ENCODE measurements around the gene SLC37A4. TPM values are rescaled to one million over a fixed set of nuclear protein-coding genes. Genes with fewer than 3 reads are reported as not detected.

Gene SLC37A4
- polyA plus RNA-seq, 1 of the 3 experiments (the other 2 are of a cell fraction), result 21.8 TPM

GRCh38 chr11:119023741-119024140 lies 6.9 kb downstream of the SLC37A4 start:
- Histone ChIP-seq H3K4me1 (ENCODE audit: control insufficient read depth in 1 of 2, insufficient read depth in 2 of 2, low read depth in 1 of 2, low read length in 1 of 2) (peaks cover 6 to 16% of the 10 kb centered on the region in 2 experiments), H3K79me2 (ENCODE audit: insufficient read depth) (peaks cover 40% of the 10 kb centered on the region), H3K27me3 (ENCODE audit: insufficient read depth) (no peaks in the 10 kb centered on the region), H2AFZ (ENCODE audit: low read depth) (no peak overlapping the region), H3K4me3 (ENCODE audit: low read depth in 2 of 2, low read length in 1 of 2) (no peak overlapping the region), H3K27ac (ENCODE audit: low read depth in 2 of 2, low read length in 1 of 2) (peak overlapping the region in 1 of 2 experiments; percentile 27; a peak in 1 of 4 replicates), H3K9me2 (no peaks in the 10 kb centered on the region), H3K9ac (no peak overlapping the region), H3K9me3 (no peaks in the 10 kb centered on the region), H3K36me3 (replicated peaks in 1 of 2; ENCODE audit: control insufficient read depth in 1 of 2, insufficient read depth in 2 of 2, low read length in 1 of 2) (peaks cover 24 to 42% of the 10 kb centered on the region in 2 experiments), H3F3A (replicated peaks; ENCODE audit: insufficient read depth) (peaks cover 12% of the 10 kb centered on the region), H3K4me2 (no peak overlapping the region), H4K20me1 (ENCODE audit: insufficient read depth) (peaks cover 6% of the 10 kb centered on the region; the same call in 1 of the 2 replicates)
- TF ChIP-seq EZH2phosphoT487 (IDR thresholded peaks at IDR 0.05; ENCODE audit: borderline replicate concordance, low read depth) (no peak), MAX (IDR thresholded peaks at IDR 0.05; ENCODE audit: low read depth) (no peak), TCF12 (IDR thresholded peaks at IDR 0.05) (no peak), TEAD4 (IDR thresholded peaks at IDR 0.05; ENCODE audit: borderline replicate concordance, insufficient read depth) (no peak), SMC3 (IDR thresholded peaks at IDR 0.05; ENCODE audit: low read depth, low read length) (no peak), MXI1 (IDR thresholded peaks at IDR 0.05; ENCODE audit: low read depth, low read length) (no peak), POLR2AphosphoS5 (IDR thresholded peaks at IDR 0.05; ENCODE audit: low read depth, low read length) (no peak; the same call in 1 of the 2 replicates), NFIC (IDR thresholded peaks at IDR 0.05; ENCODE audit: borderline replicate concordance) (no peak)
- DNase-seq, result no peak
- CTCF ChIA-PET, result interaction anchor here (1.3 to 2.0 kb wide), 3 partner anchors 8 to 113 kb away, joined by 3 to 6 read pairs (median 4); no protein-coding TSS in a partner anchor
- POLR2A ChIA-PET, result interaction anchor here (0.6 kb wide), 1 partner anchor 645 kb away, joined by 3 read pairs; no protein-coding TSS in a partner anchor

- TF ChIP-seq RCOR1 (IDR thresholded peaks at IDR 0.05; ENCODE audit: low read length) (no peak), SMC3 (IDR thresholded peaks at IDR 0.05; ENCODE audit: low read depth, low read length) (no peak), EP300 (IDR thresholded peaks at IDR 0.05; ENCODE audit: borderline replicate concordance in 1 of 2, low read depth in 1 of 2, low read length in 1 of 2) (no peak), EZH2phosphoT487 (IDR thresholded peaks at IDR 0.05; ENCODE audit: borderline replicate concordance, low read depth) (no peak)
- H3K79me2 ChIP-seq (ENCODE audit: insufficient read depth), result peaks cover 56% of the 10 kb centered on the region
- no peaks in the 10 kb centered on the region for H3K27me3 ChIP-seq (ENCODE audit: insufficient read depth)
- H3K4me3 ChIP-seq (ENCODE audit: low read depth in 2 of 2, low read length in 1 of 2), result no peak overlapping the region
- H2AFZ ChIP-seq (ENCODE audit: low read depth), result no peak overlapping the region
- ChIA-PET POLR2A (no interaction called here), CTCF (interaction anchor here (1.1 to 4.2 kb wide), 2 partner anchors 8 to 92 kb away, joined by 3 to 16 read pairs; partner anchors contain the start of gene SLC37A4)
- H3K9ac ChIP-seq, result no peak overlapping the region
- WGBS (ENCODE audit: low lambda C conversion rate), result 95% methylated on average over 5 of the region's 5 CpGs
- no peaks in the 10 kb centered on the region for H3K9me2 ChIP-seq
- no peak overlapping the region for H3K27ac ChIP-seq (ENCODE audit: low read depth in 2 of 2, low read length in 1 of 2)
- no peaks in the 10 kb centered on the region for H3K9me3 ChIP-seq
- DNase-seq, result no peak
- H3K4me2 ChIP-seq, result no peak overlapping the region
- peaks cover 6% of the 10 kb centered on the region; the same call in 1 of the 2 replicates for H4K20me1 ChIP-seq (ENCODE audit: insufficient read depth)
- H3K36me3 ChIP-seq (replicated peaks in 1 of 2; ENCODE audit: control insufficient read depth in 1 of 2, insufficient read depth in 2 of 2, low read length in 1 of 2), result peaks cover 32 to 44% of the 10 kb centered on the region in 2 experiments
- H3K4me1 ChIP-seq (ENCODE audit: control insufficient read depth in 1 of 2, insufficient read depth in 2 of 2, low read depth in 1 of 2, low read length in 1 of 2), result peaks cover 8 to 21% of the 10 kb centered on the region in 2 experiments
- peaks cover 18% of the 10 kb centered on the region for H3F3A ChIP-seq (replicated peaks; ENCODE audit: insufficient read depth)
These were observed 9.0 kb downstream of the SLC37A4 start for GRCh38 chr11:119021631-119022030.

- Histone ChIP-seq H4K20me1 (ENCODE audit: insufficient read depth) (peaks cover 16% of the 10 kb centered on the region), H3K27me3 (ENCODE audit: insufficient read depth) (no peaks in the 10 kb centered on the region), H2AFZ (ENCODE audit: low read depth) (no peak overlapping the region), H3K79me2 (ENCODE audit: insufficient read depth) (peaks cover 72% of the 10 kb centered on the region), H3K9ac (peak overlapping the region; percentile 95; the same call in 1 of the 2 replicates), H3F3A (replicated peaks; ENCODE audit: insufficient read depth) (peaks cover 32% of the 10 kb centered on the region), H3K36me3 (replicated peaks in 1 of 2; ENCODE audit: control insufficient read depth in 1 of 2, insufficient read depth in 2 of 2, low read length in 1 of 2) (peaks cover 48 to 49% of the 10 kb centered on the region in 2 experiments), H3K4me3 (ENCODE audit: low read depth in 2 of 2, low read length in 1 of 2) (peak overlapping the region; percentile 69 to 97), H3K4me2 (peak overlapping the region; percentile 91), H3K4me1 (ENCODE audit: control insufficient read depth in 1 of 2, insufficient read depth in 2 of 2, low read depth in 1 of 2, low read length in 1 of 2) (peaks cover 15 to 29% of the 10 kb centered on the region in 2 experiments), H3K9me2 (no peaks in the 10 kb centered on the region), H3K27ac (ENCODE audit: low read depth in 2 of 2, low read length in 1 of 2) (no peak overlapping the region), H3K9me3 (no peaks in the 10 kb centered on the region)
- TF ChIP-seq JUND (IDR thresholded peaks at IDR 0.05) (no peak), USF2 (IDR thresholded peaks at IDR 0.05; ENCODE audit: borderline replicate concordance, low read depth, low read length) (no peak), POLR2AphosphoS5 (IDR thresholded peaks at IDR 0.05; ENCODE audit: low read depth, low read length) (no peak), TAF1 (IDR thresholded peaks at IDR 0.05; ENCODE audit: borderline replicate concordance, low read depth, low read length) (no peak), RCOR1 (IDR thresholded peaks at IDR 0.05; ENCODE audit: low read length) (no peak), MXI1 (IDR thresholded peaks at IDR 0.05; ENCODE audit: low read depth, low read length) (no peak)
- CTCF ChIA-PET, result interaction anchor here (0.9 to 4.2 kb wide), 2 partner anchors 9 to 80 kb away, joined by 3 to 16 read pairs; partner anchors contain the start of gene SLC37A4
- DNase-seq, result no peak
- POLR2A ChIA-PET, result interaction anchor here (1.8 to 2.3 kb wide), 2 partner anchors 36 to 48 kb away, joined by 9 to 13 read pairs; partner anchors contain the start of genes HYOU1 and VPS11
- 4% methylated on average over 2 of the region's 2 CpGs for WGBS (ENCODE audit: low lambda C conversion rate)
These were observed 10.7 kb downstream of the SLC37A4 start for GRCh38 chr11:119019996-119020395.
